Peyer's patch (tissue), 4 donors: Measurements from ENCODE around the gene CERS6.

Source experiments
- CTCF ChIP-seq, 6 experiments: fragments of 450-650 bp in 4 of 6; fragments of 200-600 bp in 2 of 6; sonication (generic) in 1 of 6; IDR thresholded peaks; one replicate each; pipeline ENCODE4 v1.5.1; 2017 to 2019; ENCODE audit warnings: antibody characterized with exemption in 6 of 6, mild to moderate bottlenecking in 3 of 6, moderate library complexity in 1 of 6
- POLR2A ChIP-seq, 2 donors: fragments of 450-650 bp; IDR thresholded peaks; one replicate each; pipeline ENCODE4 v1.5.1; 2017; ENCODE audit warnings: antibody characterized with exemption in 2 of 2, mild to moderate bottlenecking in 2 of 2, moderate library complexity in 2 of 2

GRCh38 chr2:168723275-168723899, 267.3 kb downstream of the CERS6 start:
- TF ChIP-seq CTCF (IDR thresholded peaks at IDR 0.05) (no peak), POLR2A (IDR thresholded peaks at IDR 0.05) (no peak)
